Stimulated activated CD4-positive, alpha-beta T cell treated with anti-CD3 and anti-CD28 coated beads, Interleukin-4, amount 100 ng/mL, for 4 hours (primary cell): ENCODE results near the gene PDXK.
A peak's percentile ranks its signal among the peaks of the same experiment; 100 is the strongest.

Source experiments
- DNase-seq, 2 experiments: peaks; one replicate each; pipeline ENCODE4 v3.0.0-alpha.2; 2020

The PDXK gene

DNA sequence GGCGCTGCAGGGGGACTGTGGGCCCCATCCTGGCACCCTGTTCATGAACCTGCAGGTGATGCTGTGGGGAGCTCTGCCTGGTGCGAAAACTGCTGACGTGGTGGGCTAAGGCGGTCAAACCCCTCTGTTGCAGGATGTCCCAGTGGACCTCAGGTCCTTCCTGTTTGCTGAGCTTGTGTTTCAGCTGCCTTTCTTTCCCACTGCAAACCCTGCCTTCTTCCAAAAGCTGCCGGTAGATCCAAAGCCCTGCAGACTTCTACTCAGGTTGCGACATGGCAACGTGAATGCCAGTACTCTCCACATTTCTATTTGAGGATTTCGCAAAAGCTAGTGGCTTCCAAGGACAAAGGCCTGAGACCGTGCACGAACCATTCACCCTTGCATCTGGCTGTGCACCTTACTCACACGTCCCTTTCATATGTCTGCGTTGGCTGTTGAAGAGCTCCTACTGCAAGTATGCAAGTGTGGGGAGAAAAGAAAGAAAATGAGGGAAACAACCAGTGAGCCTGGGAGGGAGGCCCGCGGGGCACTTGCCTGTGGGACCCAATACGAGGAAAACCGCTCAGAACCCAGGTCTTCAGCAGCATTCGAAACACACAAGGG, 64.3 kb downstream of the PDXK start:
- DNase-seq, result no peak

DNA sequence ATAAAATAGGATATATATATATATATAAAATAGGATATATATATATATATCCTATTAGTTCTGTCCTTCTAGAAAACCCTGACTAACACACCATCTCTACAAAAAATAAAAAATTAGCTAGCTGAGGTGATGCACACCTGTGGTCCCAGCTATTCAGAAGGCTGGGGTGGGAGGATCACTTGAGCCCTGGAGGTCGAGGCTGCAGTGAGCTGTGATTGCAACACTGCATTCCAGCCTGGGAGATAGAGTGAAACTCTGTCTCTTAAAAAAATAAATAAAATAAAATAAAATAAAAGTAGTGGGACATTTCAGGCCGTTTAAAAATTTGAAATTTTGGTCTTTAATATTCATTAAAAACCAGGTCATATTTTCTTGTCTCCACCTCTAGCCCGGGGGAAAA, 66.2 kb downstream of the PDXK start:
- no peak for DNase-seq

DNA sequence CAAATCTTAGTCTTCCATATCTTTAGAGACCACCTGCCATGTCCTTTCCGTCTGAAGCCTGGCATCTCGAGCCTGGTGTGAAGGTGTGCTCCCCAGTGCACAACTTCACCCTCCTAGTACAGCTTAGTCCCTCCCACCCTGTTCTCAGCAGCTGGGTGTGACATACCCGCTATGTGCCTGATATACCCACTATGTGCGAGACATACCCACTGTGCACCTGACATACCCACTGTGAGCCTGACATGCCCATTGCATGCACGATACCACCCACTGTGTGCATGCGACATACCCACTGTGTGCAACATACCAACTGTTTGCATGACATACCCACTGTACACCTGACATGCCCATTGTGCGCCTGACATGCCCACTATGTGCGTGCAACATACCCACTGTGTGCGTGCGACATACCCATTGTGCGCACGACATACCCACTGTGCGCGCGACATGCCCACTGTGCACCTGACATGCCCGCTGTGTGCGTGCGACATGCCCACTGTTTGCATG, 67.4 kb downstream of the PDXK start:
- no peak for DNase-seq

DNA sequence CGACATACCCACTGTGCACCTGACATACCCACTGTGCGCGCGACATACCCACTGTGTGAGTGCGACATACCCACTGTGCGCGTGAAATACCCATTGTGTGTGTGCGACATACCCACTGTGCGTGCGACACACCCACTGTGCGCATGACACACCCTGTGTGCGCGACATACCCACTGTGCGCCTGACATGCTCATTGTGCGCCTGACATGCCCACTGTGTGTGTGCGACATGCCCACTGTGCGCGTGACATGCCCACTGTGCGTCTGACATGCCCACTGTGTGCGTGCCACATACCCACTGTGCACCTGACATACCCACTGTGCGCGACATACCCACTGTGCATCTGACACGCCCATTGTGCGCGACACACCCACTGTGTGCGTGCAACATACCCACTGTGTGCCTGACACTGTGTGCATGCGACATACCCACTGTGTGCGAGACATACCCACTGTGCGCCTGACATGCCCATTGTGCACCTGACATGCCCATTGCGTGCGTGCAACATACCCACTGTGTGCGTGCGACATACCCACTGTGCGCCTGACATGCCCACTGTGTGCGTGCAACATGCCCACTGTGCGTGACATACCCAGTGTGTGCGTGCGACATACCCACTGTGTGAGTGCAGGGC, 68.0 kb downstream of the PDXK start:
- no peak for DNase-seq

DNA sequence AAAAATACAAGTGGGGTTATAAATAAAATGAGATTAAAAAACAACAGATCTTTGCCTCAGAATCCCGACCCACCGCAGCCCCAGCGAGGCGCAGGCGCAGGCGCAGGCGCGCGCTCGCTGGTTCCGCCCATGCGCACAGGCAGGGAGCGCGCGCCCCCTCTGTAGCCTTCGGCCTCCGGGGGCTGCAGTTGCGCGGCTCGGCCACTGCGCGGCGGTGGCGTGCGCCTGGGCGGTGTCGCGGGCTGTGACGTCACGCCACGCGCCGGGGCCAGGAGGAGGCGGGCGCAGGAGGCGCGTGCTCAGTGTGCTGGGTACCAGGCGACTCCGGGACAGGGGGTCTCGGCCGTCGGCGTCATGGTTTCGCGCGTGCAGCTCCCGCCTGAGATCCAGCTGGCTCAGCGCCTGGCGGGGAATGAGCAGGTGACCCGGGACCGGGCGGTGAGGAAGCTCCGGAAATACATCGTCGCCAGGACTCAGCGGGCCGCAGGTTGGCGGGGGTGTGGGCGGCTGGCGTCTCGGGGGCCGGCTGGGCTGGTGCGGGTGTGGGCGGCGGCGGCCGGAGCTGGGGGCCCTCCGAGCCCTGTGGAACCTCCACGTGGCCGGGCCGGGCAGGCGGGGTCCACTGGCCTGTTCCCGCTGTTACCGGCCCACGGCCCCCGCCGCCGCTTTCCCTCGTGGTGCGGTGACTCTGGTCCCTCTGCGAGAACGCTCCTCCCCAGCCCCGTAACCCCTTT, 70.5 kb downstream of the PDXK start, which contains the start of gene RRP1:
Gene RRP1, plus strand, starts transcription at position 302 of the 734 bp plus-strand sequence. Its CDS starts 53 bp downstream, at position 355.
- peak; percentile 90 to 95 for DNase-seq

DNA sequence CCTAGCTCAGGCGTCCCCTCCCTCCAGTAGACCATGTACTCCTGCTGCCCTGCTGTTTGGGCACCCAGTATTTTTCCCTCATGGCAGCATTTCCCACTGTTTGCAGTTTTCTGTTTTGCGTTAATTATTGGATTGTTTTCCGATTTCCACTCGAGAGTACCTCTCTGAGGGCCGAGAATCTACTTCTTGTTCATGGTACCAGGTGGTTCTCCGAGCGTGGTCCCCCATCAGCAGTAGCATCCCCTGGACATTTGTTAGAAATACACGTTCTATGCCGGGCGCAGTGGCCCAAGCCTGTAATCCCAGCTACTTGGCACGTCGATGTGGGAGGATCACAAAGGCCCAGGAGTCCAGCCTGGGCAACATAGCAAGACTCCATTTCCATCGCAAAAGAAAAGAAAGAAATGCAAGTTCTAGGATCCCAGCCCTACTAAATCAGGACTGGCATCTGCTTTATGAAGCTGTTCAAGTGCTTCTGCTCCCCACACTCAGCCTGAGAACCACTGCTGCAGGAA, 71.1 kb downstream of the PDXK start:
- DNase-seq, result no peak

DNA sequence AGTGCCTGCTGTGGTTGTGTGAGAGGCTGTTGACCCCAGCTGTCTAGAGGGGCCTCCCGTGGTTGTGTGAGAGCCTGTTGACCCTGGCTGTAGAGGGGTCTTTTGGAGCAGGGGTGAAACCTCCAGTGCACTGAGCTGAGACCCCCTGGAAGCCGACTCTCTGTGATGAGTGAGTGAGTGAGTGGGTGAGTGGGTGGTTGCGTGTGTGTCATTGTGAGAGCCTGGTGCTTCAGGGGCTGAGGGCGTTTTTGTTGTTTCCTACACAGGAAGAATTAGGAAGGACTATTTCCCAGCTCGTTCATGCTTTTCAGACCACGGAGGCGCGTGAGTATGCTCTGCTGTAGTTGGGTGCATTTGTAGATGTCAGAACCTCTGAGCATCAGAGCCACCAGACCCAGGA, 73.5 kb downstream of the PDXK start:
- DNase-seq, result peak in 1 of 2 experiments; percentile 15

DNA sequence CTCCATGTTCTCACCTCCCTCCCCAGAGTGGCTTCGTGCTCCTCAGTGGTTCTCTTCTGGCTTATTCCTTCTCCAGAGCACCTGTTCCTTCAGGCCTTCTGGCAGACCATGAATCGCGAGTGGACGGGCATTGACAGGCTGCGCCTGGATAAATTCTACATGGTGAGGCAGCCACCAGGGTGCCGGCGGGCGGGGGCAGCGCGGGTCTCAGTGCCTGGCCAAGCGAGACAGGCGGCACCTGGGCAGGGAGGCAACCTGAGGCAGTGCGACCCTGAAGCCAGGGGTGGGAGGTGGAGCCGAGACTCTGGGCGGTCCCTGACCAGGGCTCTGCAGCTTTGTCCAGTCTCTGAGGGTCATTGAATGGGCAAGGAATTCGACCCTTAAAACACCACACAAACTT, 74.3 kb downstream of the PDXK start:
- no peak for DNase-seq

DNA sequence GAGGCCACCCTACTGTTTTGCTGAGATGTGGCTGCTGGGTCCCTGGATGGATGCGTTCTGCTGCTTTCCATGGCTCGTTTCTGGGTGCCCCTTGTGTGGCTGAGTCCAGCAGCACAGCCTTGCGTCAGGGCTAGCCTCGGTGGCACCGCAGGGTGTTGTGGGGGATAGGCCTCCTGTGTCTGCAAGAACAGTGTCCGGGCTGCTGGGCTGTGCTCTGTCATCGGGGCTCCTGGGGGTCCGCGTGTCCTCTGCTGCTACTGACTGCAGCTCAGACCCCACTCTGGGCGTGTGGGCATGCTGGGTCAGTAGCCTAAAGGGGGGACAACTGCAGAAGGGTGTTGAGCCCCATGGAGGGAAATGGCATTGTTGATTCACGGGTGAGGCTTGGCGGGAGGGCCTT, 75.4 kb downstream of the PDXK start:
- DNase-seq, result no peak

DNA sequence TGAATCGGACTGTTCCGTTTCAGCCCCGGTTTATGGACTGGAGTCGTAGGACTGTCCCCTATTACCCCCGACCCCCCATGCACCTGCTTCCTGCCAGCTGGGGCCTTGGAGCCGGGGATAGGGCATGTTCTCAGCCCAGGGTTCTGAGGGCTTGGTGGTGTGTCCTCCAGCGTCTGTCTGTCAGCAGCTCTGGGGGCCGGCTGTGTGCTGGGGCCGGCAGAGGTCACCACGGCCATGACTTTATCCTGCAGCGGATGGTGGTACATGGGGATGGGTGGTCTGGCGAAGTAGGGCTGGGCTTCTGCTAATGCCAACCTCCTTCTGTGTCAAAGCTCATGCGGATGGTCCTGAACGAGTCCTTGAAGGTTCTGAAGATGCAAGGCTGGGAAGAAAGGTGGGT, 75.9 kb downstream of the PDXK start:
- no peak for DNase-seq

DNA sequence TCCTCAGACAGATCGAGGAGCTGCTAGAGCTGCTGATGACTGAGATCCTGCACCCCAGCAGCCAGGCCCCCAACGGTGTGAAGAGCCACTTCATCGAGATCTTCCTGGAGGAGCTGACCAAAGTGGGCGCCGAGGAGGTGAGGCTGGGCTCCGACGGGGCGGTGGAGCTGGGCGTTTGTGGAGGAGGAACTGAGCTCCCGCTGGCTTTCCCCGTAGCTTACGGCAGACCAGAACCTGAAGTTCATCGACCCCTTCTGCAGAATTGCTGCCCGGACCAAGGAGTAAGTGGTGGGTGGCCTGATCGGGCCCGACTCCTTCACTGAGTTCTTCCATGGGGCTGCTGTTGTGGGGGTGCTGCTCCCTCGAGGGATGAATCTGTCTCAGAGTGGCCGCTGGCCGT, 78.5 kb downstream of the PDXK start:
- no peak for DNase-seq

DNA sequence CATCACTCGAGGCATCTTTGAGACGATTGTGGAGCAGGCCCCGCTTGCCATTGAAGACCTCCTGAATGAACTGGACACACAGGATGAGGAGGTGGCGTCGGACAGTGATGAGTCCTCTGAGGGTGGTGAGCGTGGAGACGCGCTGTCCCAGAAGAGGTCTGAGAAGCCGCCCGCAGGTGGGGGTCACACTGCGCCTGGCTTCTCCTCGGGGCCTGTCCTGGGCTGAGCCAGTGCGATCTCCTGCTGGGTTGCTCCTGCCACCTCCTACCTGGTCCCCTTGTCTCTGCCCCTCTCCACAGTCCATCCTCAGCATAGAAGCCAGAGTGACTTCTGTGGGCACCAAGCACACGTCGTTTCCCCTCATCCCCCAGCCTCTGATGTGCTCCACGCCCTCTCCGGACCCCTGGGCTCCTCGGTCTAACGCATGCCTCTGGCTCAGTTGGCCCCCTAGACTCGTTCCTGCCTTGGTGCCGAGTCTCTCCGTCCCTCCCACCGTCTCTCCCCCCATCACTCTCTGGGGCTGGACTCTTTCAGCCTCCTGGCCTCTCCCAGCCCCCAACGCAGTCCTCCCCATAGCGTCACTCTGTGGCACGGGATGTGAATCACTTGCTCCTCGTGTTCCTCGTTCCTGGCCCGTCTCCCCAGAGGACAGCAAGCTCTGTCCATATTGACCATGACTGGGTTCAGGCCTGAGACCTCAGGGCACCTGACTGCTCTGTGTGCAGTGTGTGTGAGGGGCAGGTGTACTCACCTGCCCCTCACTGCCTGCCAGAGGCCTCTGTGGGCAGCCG, 79.2 kb downstream of the PDXK start:
- no peak for DNase-seq

DNA sequence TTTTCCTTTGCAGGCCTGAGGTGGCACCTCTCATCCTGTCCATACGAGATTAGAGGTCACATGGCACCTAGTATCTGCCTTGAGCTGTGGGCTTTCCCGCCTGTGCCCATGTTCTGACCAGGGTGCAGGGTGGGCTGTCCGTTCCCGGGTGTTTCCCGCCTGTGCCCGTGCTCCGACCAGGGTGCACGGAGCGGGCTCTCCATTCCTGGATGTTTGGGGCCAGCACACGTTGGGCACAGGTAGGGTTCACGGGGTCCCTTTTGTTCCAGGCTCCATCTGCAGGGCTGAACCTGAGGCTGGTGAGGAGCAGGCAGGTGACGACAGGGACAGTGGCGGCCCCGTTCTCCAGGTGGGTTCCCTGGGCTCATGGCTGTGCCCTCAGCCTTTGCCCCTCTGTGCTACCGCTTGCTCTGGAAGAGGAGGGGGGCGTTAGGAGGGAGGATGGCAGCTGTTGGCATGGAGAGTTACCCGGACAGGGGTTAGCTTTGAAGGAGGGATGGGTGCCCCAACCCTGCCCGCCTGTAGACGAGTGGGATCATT, 80.4 kb downstream of the PDXK start:
- DNase-seq, result no peak

DNA sequence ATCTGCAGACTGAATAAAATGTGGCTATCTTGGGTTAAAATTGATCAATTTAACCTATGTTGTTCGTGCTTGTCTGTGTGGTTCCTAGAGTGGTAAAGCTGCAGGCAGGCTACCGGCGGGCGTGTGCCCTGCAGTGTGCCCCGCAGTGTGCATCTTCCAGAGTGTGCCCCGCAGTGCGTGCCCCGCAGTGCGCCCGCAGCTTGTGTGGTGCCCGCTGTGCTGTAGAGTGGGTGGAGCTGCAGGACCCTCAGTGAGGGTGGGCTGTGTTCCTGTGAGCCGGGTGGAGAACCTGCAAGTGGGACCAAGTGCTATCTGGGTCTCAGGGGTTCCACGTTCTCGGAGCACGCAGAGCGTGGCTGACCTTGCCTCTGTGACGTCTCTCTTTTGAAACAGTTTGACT, 81.2 kb downstream of the PDXK start:
- no peak for DNase-seq

DNA sequence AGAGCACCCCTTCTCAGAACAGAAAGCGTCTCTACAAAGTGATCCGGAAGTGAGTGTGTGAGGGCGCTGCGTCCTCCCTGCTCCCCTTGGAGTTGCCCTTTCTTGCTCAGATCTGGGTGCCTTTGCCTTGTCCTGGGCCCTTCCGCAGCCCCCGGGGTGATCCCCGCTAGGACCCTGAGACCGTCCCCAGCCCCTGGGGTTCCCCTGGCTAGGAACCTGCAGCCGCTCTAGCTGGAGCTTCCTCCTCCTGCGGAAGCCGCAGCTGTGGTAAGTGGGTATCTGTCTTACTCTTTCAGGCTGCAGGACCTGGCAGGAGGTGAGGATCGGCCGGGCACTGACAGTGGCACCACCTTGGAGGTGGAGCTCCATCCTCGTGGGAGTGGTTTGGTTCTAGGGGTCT, 81.6 kb downstream of the PDXK start:
- DNase-seq, result no peak

DNA sequence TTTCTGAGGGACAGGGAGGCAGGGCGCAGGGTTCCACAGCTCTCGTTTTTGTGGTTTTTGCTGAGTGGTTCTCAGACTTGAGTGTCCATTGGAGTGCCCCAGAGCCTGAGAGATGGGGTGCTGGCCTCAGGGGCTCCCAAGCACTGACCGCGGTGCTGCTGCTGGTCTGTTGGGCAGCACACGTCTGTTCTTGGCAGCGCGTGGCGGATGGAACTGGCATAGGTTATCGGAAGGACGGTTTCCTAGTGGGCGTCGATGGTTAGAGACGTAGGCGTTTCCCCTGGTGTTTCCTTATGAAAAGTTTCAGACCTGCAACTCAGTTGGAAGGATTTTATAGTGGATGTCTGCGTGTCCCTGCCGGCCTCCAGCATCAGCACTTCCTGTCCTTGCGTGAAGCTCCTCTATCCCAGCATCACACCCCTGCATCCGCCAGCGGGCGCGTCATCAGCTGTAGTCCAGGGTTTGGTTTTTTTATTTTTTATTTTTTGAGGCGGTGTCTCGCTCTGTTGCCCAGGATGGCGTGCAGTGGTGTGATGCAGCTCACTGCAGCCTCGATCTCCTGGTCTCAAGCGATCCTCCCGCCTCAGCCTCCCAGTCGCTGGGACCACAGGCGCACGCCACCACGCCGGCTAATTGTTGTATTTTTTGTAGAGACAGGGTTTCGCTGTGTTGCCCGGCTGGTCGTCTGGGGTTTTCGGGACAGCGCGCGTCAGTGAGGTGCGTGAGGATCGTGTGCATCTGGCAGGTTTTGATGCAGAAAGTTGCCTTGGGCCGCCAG, 82.3 kb downstream of the PDXK start:
- DNase-seq, result no peak

DNA sequence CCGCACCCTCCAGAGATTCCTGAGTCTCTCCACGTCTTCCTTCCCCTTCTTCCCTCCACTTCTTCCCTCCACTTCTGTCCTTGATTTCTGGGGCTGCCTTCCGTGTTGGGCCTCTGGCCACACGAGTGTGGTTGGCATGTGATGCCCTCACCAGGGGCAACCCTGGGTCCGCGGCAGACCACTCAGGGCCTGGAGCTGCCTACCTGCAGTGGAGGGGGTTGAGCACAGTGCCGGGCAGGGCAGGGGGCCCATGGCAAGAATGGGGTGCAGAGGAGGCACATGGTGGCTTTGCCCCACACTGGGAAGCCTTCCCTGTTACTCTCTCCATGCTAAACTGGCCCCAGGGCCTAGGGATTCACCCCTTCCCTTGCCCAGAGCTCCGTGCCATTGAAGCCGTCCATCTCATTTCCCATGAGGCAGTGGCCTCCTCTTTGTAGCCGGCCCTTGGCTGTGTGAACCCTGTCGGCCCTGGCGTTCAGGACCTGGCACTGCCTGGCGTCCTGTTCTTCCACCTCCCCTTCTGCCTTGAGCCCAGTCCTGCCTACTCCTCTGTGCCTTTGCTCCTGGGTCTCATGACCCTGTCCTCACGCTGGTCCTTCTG, 83.9 kb downstream of the PDXK start:
- DNase-seq, result no peak

DNA sequence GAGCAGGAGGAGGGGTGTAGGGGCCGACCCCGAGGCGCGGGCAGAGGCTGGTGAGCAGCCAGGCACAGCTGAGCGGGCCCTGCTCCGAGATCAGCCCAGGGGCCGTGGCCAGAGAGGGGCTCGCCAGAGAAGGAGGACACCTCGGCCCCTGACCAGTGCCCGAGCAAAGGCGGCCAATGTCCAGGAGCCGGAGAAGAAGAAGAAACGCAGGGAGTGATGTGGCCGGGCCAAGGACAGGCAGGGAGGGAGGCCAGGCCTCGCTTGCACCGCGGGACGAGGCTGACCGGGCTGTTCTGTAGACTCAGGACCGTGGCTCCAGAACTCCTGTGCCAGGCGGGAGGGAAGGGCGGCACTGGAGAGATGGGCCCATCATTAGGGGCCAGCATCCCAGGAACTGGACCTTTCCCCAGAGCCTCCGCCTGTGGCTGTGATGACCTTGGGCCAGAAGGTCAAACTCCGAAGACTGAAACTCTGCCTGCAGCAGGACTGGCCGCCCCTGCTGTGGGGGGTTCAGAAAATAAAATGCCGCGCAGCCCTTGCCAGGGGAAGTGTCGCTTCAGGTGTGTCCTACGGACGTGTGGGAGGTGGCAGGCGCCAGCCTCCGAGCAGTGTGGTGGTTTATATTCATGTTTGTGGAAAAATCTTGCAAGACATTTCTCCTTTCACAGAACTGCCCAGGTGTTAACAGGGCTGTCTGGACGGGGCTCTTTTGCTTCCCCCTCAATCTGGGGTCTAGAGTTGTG, 84.8 kb downstream of the PDXK start:
- DNase-seq, result no peak

DNA sequence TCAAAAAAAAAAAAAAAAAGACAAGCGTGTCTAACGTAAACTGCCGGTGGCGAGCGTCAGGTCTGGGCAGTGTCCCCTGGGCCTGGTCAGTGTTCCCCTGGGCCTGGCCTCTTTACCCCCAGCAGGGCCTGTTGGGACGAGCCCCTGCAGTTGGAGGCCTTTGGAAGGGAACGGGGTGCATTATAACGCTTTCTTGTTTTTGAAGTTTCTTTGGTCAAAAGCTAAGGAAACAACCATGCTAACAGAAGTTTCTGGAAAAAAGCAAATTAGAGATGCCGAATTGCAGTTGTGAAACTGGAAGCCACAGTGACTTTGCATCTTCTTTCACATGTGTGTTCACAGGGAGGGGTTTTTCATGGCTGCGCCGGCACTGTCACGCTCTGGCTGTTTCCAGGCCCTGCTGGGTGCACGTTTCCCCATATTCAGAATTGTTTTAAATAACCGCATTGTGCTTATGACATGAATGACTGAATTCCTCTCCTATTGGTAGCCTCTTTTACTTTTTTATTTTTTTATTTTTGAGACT, 86.4 kb downstream of the PDXK start:
- DNase-seq, result no peak

DNA sequence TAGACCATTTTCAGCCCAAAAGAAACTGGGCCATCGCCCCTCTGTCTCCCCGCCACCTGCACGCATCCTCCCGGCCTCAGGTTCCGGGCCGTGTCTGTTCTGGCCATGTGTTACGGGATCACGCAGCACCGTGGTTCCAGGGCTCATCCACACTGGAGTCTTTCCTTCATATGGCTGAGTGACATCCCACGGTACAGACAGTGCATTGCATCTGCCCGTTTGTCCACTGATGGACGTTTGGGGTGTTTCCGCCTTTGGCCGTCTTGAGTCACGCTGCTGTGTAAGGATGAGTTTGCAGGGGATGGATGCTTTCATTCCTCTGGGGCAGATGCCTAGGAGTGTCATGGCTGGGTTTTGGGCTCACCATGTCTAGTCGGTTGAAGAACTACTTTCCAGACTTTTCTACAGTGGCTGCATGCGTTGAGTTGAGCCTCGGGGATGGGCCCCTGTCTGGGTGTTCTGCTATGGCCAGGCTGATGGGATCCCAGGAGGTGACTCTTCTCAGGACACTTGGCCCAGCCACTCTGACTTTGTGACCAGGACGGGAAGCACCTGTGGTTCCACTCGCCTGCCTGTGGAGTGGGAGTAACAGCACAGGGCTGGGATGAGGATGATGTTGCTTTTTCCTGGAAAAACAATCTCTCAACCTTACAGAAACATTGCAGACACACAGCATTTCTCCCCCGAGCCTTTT, 87.2 kb downstream of the PDXK start:
- DNase-seq, result no peak
